PC-9 (cell line): Measurements from ENCODE around the gene PRIM2.

Experiments
- CTCF ChIP-seq: fragments of 200-600 bp; sonication (generic); conservative IDR thresholded peaks from 2 replicates; pipeline ENCODE4 v1.6.1; 2017; ENCODE audit warnings: mixed run types, antibody characterized with exemption, mild to moderate bottlenecking, moderate library complexity
- EZH2 ChIP-seq: fragments of 200-600 bp; sonication (generic); IDR thresholded peaks from 2 replicates; pipeline ENCODE4 v1.8.0; 2017; ENCODE audit warnings: antibody characterized with exemption, low read depth

- no peak for TF ChIP-seq CTCF
- no peak for TF ChIP-seq EZH2
Measured at GRCh38 chr6:57305761-57306160, 11.7 kb upstream of the PRIM2 start.
